Prostate gland (tissue), 2 donors: ENCODE data around the gene SEMG1.

Experiments used
- POLR2A ChIP-seq: fragments of 450-650 bp; IDR thresholded peaks from one replicate; pipeline ENCODE4 v1.6.1; 2016; ENCODE audit warnings: antibody characterized with exemption, mild to moderate bottlenecking
- POLR2AphosphoS5 ChIP-seq: sonication (generic); formaldehyde crosslinking; IDR thresholded peaks from one replicate; pipeline ENCODE4 v1.6.1; 2017; ENCODE audit warnings: antibody characterized with exemption
- TF ChIP-seq, protein P1 (sequence below), 4 experiments: fragments of 200-600 bp in 2 of 4; fragments of 450-650 bp in 2 of 4; sonication (generic) in 2 of 4; IDR thresholded peaks; 1 replicate in 3 of 4; 2 replicates in 1 of 4; pipeline ENCODE4 v1.5.1; 2016 to 2019; ENCODE audit warnings: antibody characterized with exemption in 4 of 4, mild to moderate bottlenecking in 2 of 4, moderate library complexity in 2 of 4

DNA sequence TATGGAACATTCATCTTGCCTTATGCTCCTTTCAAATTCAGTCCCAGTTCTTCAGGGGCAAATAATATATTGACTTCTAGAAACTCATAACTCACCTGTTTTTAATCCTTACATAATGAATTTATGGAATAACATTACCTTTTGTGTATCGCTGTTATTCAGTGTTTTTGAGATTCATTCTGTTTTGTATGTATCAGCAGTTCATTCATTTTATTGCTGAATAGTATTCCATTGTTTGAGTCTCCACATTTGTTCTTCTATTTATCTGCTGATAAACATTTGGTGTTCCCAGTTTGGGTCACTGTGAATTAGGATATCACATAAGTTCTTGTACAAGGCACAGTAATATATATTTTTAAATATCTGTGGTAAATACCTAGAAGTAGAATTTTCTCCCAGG lies 19.5 kb downstream of the SEMG1 start:
- TF ChIP-seq, protein P1, sequence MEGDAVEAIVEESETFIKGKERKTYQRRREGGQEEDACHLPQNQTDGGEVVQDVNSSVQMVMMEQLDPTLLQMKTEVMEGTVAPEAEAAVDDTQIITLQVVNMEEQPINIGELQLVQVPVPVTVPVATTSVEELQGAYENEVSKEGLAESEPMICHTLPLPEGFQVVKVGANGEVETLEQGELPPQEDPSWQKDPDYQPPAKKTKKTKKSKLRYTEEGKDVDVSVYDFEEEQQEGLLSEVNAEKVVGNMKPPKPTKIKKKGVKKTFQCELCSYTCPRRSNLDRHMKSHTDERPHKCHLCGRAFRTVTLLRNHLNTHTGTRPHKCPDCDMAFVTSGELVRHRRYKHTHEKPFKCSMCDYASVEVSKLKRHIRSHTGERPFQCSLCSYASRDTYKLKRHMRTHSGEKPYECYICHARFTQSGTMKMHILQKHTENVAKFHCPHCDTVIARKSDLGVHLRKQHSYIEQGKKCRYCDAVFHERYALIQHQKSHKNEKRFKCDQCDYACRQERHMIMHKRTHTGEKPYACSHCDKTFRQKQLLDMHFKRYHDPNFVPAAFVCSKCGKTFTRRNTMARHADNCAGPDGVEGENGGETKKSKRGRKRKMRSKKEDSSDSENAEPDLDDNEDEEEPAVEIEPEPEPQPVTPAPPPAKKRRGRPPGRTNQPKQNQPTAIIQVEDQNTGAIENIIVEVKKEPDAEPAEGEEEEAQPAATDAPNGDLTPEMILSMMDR (IDR thresholded peaks at IDR 0.05): no peak
- no peak for TF ChIP-seq POLR2A
- no peak for TF ChIP-seq POLR2AphosphoS5
